Muscle layer of duodenum (tissue), 2 donors: ENCODE measurements around the gene KMT2C.
"Not testable (repeated sequence)": the region's sequence is repeated elsewhere in the genome, so short reads cannot be mapped to it uniquely, and the experiment has no call there.

Experiments
- H3K27ac ChIP-seq: one replicate; pipeline ENCODE4 v1.7.0; 2013; ENCODE audit warnings: mild to moderate bottlenecking, low read length
- H3K27me3 ChIP-seq: one replicate; pipeline ENCODE4 v1.7.0; 2013; ENCODE audit warnings: low read depth, mild to moderate bottlenecking, control low read depth, low read length
- H3K36me3 ChIP-seq, 2 donors: one replicate each; pipeline ENCODE4 v1.7.0; 2013; ENCODE audit warnings: low read length in 2 of 2, control low read depth in 1 of 2, mild to moderate bottlenecking in 1 of 2; ENCODE audit not compliant: insufficient read depth in 2 of 2, control insufficient read depth in 1 of 2
- H3K4me1 ChIP-seq, 2 donors: one replicate each; pipeline ENCODE4 v1.7.0; 2013; ENCODE audit warnings: low read length in 2 of 2, mild to moderate bottlenecking in 2 of 2, control low read depth in 1 of 2, moderate library complexity in 1 of 2; ENCODE audit not compliant: insufficient read depth in 2 of 2, control insufficient read depth in 1 of 2
- H3K4me3 ChIP-seq, 2 donors: one replicate each; pipeline ENCODE4 v1.7.0; 2013; ENCODE audit warnings: low read length in 2 of 2, low read depth in 1 of 2, mild to moderate bottlenecking in 1 of 2
- H3K9me3 ChIP-seq, 2 donors: one replicate each; pipeline ENCODE4 v1.7.0; 2013; ENCODE audit warnings: low read length in 2 of 2, control low read depth in 1 of 2, mild to moderate bottlenecking in 1 of 2; ENCODE audit not compliant: control insufficient read depth in 1 of 2
- donor health status: healthy.

The KMT2C gene

GRCh38 chr7:152435384-152436110 is at the start of gene KMT2C:
KMT2C (minus strand) TSS chr7:152436003; CDS start chr7:152435786, 217 bp downstream.
- peak within 1 kb of the TSS; percentile 70 to 76 for H3K4me3 ChIP-seq
- H3K27me3 ChIP-seq = no peaks in the 10 kb centered on the region
- H3K4me1 ChIP-seq = no peaks in the 10 kb centered on the region
- H3K27ac ChIP-seq = peak within 1 kb of the TSS; percentile 83
- no peaks in the 10 kb centered on the region for H3K9me3 ChIP-seq
- H3K36me3 ChIP-seq = no peaks in the 10 kb centered on the region

GRCh38 chr7:152481082-152481481 is 45.3 kb upstream of the KMT2C start:
- Histone ChIP-seq H3K4me3 (no peak overlapping the region), H3K27ac (no peak overlapping the region), H3K9me3 (no peaks in the 10 kb centered on the region), H3K4me1 (no peaks in the 10 kb centered on the region), H3K36me3 (no peaks in the 10 kb centered on the region), H3K27me3 (no peaks in the 10 kb centered on the region)

- Histone ChIP-seq H3K4me1 (no peaks in the 10 kb centered on the region), H3K9me3 (no peaks in the 10 kb centered on the region), H3K4me3 (no peak overlapping the region), H3K27ac (no peak overlapping the region), H3K27me3 (no peaks in the 10 kb centered on the region), H3K36me3 (no peaks in the 10 kb centered on the region)
Observed at GRCh38 chr7:152480664-152481063, 44.9 kb upstream of the KMT2C start.

- Histone ChIP-seq H3K4me3 (no peak overlapping the region), H3K27ac (no peak overlapping the region), H3K4me1 (no peaks in the 10 kb centered on the region), H3K9me3 (no peaks in the 10 kb centered on the region), H3K36me3 (no peaks in the 10 kb centered on the region), H3K27me3 (no peaks in the 10 kb centered on the region)
Observed at GRCh38 chr7:152479595-152479994, 43.8 kb upstream of the KMT2C start.

GRCh38 chr7:152478140-152478539 is 42.3 kb upstream of the KMT2C start:
- no peaks in the 10 kb centered on the region for H3K9me3 ChIP-seq
- no peaks in the 10 kb centered on the region for H3K27me3 ChIP-seq
- H3K4me1 ChIP-seq = no peaks in the 10 kb centered on the region
- no peak overlapping the region for H3K4me3 ChIP-seq
- no peak overlapping the region for H3K27ac ChIP-seq
- H3K36me3 ChIP-seq = no peaks in the 10 kb centered on the region

- no peak overlapping the region for H3K4me3 ChIP-seq
- H3K27ac ChIP-seq = no peak overlapping the region
- no peaks in the 10 kb centered on the region for H3K27me3 ChIP-seq
- H3K9me3 ChIP-seq = no peaks in the 10 kb centered on the region
- H3K36me3 ChIP-seq = no peaks in the 10 kb centered on the region
- H3K4me1 ChIP-seq = no peaks in the 10 kb centered on the region
Observed at GRCh38 chr7:152477079-152477478, 41.3 kb upstream of the KMT2C start.

- Histone ChIP-seq H3K36me3 (no peaks in the 10 kb centered on the region), H3K9me3 (no peaks in the 10 kb centered on the region), H3K4me1 (no peaks in the 10 kb centered on the region), H3K27ac (no peak overlapping the region), H3K4me3 (no peak overlapping the region), H3K27me3 (no peaks in the 10 kb centered on the region)
Observed at GRCh38 chr7:152476551-152476950, 40.7 kb upstream of the KMT2C start.

GRCh38 chr7:152471023-152471620 is 35.3 kb upstream of the KMT2C start:
- H3K9me3 ChIP-seq, H3K4me3 ChIP-seq, H3K27me3 ChIP-seq, H3K4me1 ChIP-seq, H3K27ac ChIP-seq, H3K36me3 ChIP-seq: not testable (repeated sequence)

- H3K9me3 ChIP-seq, H3K27ac ChIP-seq, H3K27me3 ChIP-seq, H3K4me1 ChIP-seq, H3K36me3 ChIP-seq, H3K4me3 ChIP-seq: not testable (repeated sequence)
Observed at GRCh38 chr7:152470251-152471022, 34.6 kb upstream of the KMT2C start.

GRCh38 chr7:152469576-152469975 is 33.8 kb upstream of the KMT2C start:
- not testable (repeated sequence) for H3K9me3 ChIP-seq, H3K27ac ChIP-seq, H3K36me3 ChIP-seq, H3K27me3 ChIP-seq, H3K4me3 ChIP-seq, H3K4me1 ChIP-seq

- H3K27ac ChIP-seq = no peak overlapping the region
- H3K27me3 ChIP-seq = no peaks in the 10 kb centered on the region
- no peak overlapping the region for H3K4me3 ChIP-seq
- H3K4me1 ChIP-seq = peaks cover 0 to 15% of the 10 kb centered on the region in 2 donors
- no peaks in the 10 kb centered on the region for H3K36me3 ChIP-seq
- no peaks in the 10 kb centered on the region for H3K9me3 ChIP-seq
Observed at GRCh38 chr7:152467225-152467624, 31.4 kb upstream of the KMT2C start.
